Urothelium cell line (cell line): ENCODE measurements around the gene YY1AP1.
A peak's percentile ranks its signal among the peaks of the same experiment; 100 is the strongest.
"Not testable (repeated sequence)": the region's sequence is repeated elsewhere in the genome, so short reads cannot be mapped to it uniquely, and the experiment has no call there.

Experiments
- DNase-seq: peaks from one replicate; pipeline ENCODE4 v3.0.0; 2011; ENCODE audit warnings: low spot score, mixed read lengths
- FAIRE-seq: peaks from 2 replicates; lab custom pipeline; 2011; peaks lifted over from hg19 to GRCh38; lab: Jason Lieb, UNC

YY1AP1 gene

DNA sequence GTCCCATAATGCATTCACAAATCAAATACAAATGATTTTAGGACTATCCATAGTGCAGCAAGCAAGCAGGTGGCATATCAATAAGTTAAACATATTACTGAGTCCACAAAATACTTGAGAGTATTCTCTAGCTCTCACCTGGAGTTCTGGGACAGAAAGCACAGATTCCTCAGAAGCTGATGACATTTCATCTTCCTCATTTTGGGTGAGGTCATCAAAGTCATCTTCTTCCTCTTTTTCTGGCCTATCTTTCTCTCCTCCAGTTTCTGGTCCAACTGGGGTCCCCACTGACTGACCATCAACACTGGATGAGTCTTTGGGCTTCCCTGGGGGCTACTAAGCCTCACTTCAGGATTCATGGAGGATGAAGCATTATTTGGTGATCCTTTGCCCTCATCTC is 38.9 kb downstream of the YY1AP1 start:
- no peak for DNase-seq
- no peak for FAIRE-seq

DNA sequence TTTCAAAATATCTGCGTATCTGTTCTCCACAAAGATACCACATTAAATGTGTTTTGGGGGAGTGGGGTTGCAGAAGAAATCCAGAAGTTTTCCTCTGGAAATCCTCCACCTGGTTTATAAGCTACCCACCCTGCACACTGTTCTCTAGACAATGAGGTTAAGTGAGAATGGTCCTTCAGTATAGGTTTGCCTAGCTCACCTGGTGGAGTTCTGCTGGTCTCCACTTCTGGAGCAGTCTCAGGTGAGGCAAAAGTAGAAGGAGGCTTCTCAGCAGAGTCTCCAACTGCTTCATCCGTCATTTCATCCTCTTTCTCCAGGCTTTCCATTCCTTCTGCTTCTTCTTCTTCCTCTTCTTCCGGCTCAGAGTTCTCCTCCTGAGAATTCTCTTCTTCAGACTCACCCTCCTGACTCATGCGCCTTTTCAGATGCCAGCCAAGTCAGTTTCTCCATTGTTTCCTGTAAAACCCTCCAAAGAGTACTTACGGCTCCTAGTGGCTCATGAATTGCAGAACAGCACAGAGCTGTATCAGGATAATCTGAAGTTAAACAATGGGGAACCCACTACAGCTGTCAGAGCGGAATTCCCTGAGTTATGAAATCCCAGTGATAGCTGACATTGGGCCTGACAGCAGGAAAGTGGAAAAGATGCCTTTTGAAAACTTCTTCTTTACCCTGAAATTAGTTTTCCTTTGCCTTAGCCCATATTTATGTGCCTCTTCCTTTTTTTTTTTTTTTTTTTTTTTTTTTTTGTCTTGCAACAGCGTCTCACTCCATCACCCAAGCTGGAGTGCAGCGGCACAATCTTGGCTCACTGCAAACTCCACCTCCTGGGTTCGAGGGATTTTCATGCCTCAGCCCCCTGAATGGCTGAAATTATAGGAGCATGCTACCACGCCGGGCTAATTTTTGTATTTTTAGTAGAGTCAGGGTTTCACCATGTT is 40.1 kb downstream of the YY1AP1 start:
- FAIRE-seq (no peak), DNase-seq (peak; percentile 71)

- FAIRE-seq = no peak
- no peak for DNase-seq
Measured at GRCh38 chr1:155646307-155646706, 42.3 kb downstream of the YY1AP1 start.

- DNase-seq (no peak), FAIRE-seq (no peak)
Measured at GRCh38 chr1:155645648-155646047, 42.9 kb downstream of the YY1AP1 start.

DNA sequence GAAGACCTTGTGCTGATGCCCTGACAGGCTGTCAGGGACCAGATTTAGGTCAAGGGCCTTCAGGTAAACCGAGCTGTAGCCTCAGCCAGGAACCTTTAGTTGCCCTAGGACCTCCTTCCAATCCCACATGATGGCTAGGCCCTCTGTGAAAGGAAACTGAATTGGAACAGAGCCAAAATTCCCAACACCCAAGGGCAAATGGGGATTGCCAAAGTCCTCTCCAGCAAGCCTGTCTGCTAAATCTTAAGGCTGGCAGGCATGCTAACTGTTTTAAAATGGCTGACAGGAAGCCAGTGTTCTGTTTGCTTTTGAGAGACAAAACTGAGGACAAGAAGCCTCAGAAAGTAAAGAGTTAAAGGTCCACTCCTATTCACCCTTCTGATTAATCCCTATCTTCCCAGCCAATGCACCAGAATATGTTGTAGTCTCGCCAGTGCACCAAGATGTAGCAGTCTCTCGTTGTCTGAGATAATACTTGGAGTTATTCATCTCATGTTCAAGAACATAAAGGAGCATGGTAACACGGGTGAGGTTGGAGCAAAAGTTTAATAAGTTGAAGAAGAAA is 43.5 kb downstream of the YY1AP1 start:
- FAIRE-seq (no peak), DNase-seq (no peak)

- FAIRE-seq (no peak), DNase-seq (no peak)
Measured at GRCh38 chr1:155643230-155643629, 45.3 kb downstream of the YY1AP1 start.

- FAIRE-seq, DNase-seq: not testable (repeated sequence)
Measured at GRCh38 chr1:155642559-155643180, 45.9 kb downstream of the YY1AP1 start.

- FAIRE-seq = no peak
- no peak for DNase-seq
Measured at GRCh38 chr1:155640367-155640766, 48.2 kb downstream of the YY1AP1 start.

GRCh38 chr1:155636397-155637153 is 52.0 kb downstream of the YY1AP1 start:
- FAIRE-seq (no peak), DNase-seq (no peak)

- not testable (repeated sequence) for FAIRE-seq, DNase-seq
Measured at GRCh38 chr1:155626428-155626827, 62.1 kb downstream of the YY1AP1 start.

- no peak for FAIRE-seq
- no peak for DNase-seq
Measured at GRCh38 chr1:155623357-155623756, 65.2 kb downstream of the YY1AP1 start.

DNA sequence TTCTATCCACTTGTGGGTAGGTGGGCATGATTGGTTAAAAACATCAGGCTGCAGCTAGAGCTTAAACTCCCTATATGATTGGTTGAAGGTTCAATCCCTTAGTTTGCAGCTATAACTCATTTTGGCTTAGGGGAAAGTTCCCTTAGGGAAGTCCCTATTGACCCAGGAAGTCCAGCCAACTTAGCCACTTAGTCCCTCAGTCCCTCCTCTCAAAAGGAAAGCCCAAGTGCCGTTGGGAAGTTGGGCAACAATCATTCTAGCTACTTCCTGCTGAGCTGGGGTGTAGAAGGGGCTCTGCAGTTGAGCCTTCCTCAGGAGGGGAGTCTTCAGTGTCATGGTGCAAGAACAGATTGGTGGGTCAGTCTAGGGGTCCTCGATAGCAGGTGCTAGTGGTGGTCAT is 66.4 kb downstream of the YY1AP1 start:
- FAIRE-seq (no peak), DNase-seq (no peak)

DNA sequence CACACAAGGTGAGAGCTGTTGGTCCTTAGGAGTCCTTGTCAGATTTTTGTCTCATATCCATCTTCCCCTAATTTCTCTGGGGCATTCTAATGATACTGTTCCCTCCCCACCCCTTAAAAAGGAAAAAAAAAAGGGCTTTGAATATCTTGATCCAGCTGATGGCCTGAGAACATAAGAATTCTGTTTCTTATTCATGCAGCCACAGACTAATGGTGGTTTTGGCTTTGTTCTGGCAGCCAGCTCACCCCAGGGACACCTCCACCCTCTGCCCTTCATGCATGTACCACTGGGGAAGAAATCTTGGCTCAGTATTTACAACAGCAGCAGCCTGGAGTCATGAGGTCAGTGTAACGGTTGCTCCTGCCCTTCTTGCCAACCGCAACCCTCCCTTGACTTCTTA is 75.3 kb downstream of the YY1AP1 start:
- not testable (repeated sequence) for DNase-seq, FAIRE-seq

- FAIRE-seq = peak; percentile 5
- not testable (repeated sequence) for DNase-seq
Measured at GRCh38 chr1:155610257-155610647, 78.3 kb downstream of the YY1AP1 start.

- FAIRE-seq (no peak), DNase-seq (peak; percentile 94)
Measured at GRCh38 chr1:155609515-155610256, 78.9 kb downstream of the YY1AP1 start, which contains the start of gene MSTO1. Gene MSTO1, plus strand, starts transcription at chr1:155610218. Its CDS starts 31 bp downstream, at chr1:155610249.
